Esophagus squamous epithelium (tissue), 5 donors: ENCODE measurements around the gene SLC16A9. TPM values are rescaled to one million over a fixed set of nuclear protein-coding genes. Genes with fewer than 3 reads are reported as not detected.

Experiments
- DNase-seq: peaks from one replicate; lab custom pipeline; 2025; lab: John Stamatoyannopoulos, UW
- H3K27ac ChIP-seq, 4 donors: fragments of 200-600 bp; sonication (generic); one replicate each; pipeline ENCODE4 v1.5.1; 2016 to 2019; ENCODE audit warnings: mild to moderate bottlenecking in 1 of 4
- H3K27me3 ChIP-seq, 4 donors: fragments of 200-600 bp; sonication (generic); 1 replicate in 3 of 4; 2 replicates in 1 of 4; pipeline versions ENCODE4 v1.5.1 to v1.6.0; 2017 to 2021; ENCODE audit warnings: antibody characterized with exemption in 1 of 4
- H3K36me3 ChIP-seq, 3 donors: fragments of 200-600 bp; sonication (generic); one replicate each; pipeline ENCODE4 v1.5.1; 2016 to 2019
- H3K4me1 ChIP-seq, 3 donors: fragments of 200-600 bp; sonication (generic); one replicate each; pipeline ENCODE4 v1.5.1; 2017 to 2019
- H3K4me3 ChIP-seq, 4 donors: fragments of 200-600 bp; sonication (generic); 1 replicate in 3 of 4; 2 replicates in 1 of 4; pipeline ENCODE4 v1.5.1; 2016 to 2019; ENCODE audit warnings: mild to moderate bottlenecking in 2 of 4, moderate library complexity in 1 of 4
- H3K9me3 ChIP-seq, 3 donors: fragments of 200-600 bp; sonication (generic); one replicate each; pipeline ENCODE4 v1.5.1; 2016 to 2019
- CTCF ChIP-seq, 6 experiments: fragments of 450-650 bp in 4 of 6; fragments of 200-600 bp in 2 of 6; sonication (generic) in 2 of 6; IDR thresholded peaks; one replicate each; pipeline ENCODE4 v1.5.1; 2016 to 2019; ENCODE audit warnings: antibody characterized with exemption in 6 of 6, mild to moderate bottlenecking in 4 of 6, moderate library complexity in 4 of 6
- POLR2A ChIP-seq, 4 donors: fragments of 450-650 bp; IDR thresholded peaks; one replicate each; pipeline ENCODE4 v1.6.1; 2017; ENCODE audit warnings: antibody characterized with exemption in 4 of 4, mild to moderate bottlenecking in 4 of 4, moderate library complexity in 3 of 4
- WGBS, 2 donors: methylation state at CpG; one replicate each; pipeline ENCODE4 v1.1.5; 2018; 5-methylcytosine and 5-hydroxymethylcytosine counted together
- intact Hi-C: fragments of 100-400 bp; cut with DNase I; formaldehyde crosslinking; loops from one replicate; pipeline ENCODE4 v1.15.0; 2022
- total RNA-seq, 4 donors: library from RNA; depleted of rRNA; stranded (reverse); fragments of >200 nt; gene quantifications; one replicate each; pipeline ENCODE4 v1.1.0, GENCODE V29; 2016
- donor health status: DM: yes; HTN: yes; CAD: no.

SLC16A9 gene
- total RNA-seq, 4 donors from 2014 or later, result 7.8 to 25.6 (median 15.0) TPM

- no peak for TF ChIP-seq POLR2A (IDR thresholded peaks at IDR 0.05)
- no peak for TF ChIP-seq CTCF (IDR thresholded peaks at IDR 0.05)
- H3K36me3 ChIP-seq, result no peaks in the 10 kb centered on the region
- 44 to 59% methylated on average over 5 to 6 of the region's 6 CpGs for WGBS, 2 donors
- DNase-seq, result no peak
- intact Hi-C loops, result loop anchor here (5.0 kb wide), 2 partner anchors 179 to 404 kb away; no protein-coding TSS in a partner anchor
- H3K4me3 ChIP-seq, result no peak overlapping the region
- no peaks in the 10 kb centered on the region for H3K27me3 ChIP-seq
- peaks cover 0 to 10% (median 3%) of the 10 kb centered on the region in 3 donors for H3K4me1 ChIP-seq
- no peak overlapping the region for H3K27ac ChIP-seq
- H3K9me3 ChIP-seq, result no peaks in the 10 kb centered on the region
These were observed 81.2 kb downstream of the SLC16A9 start for GRCh38 chr10:59628456-59628855.

DNA sequence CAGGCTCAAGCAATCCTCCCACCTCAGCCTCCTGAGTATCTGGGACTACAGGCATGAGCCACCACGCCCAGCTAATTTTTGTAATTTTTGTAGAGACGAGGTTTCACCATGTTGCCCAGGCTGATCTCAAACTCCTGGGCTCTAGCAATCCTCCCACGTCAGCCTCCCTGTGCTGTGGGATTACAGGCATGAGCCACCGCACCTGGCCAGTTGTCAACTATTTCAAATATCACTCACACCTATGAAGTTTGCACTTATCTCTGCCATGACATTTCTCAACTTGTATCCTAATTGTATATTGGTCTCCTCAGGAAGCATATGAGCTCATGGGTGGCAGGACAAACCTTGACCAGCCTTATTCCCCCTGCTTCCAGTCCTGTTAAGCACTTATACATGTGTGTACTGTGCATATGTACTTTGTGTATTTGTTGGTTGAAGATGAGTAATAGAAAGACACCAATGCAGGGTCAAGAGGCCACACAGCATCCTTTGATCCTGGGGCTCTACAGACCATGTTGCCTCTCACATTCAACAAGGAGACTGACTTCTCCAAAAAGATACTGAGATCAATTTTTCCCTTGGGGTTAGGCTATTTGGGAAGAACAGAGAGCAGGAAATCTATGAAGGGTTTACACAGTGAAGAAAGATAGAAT lies 82.2 kb downstream of the SLC16A9 start:
- H3K4me1 ChIP-seq, result peaks cover 0 to 13% (median 3%) of the 10 kb centered on the region in 3 donors
- no peaks in the 10 kb centered on the region for H3K9me3 ChIP-seq
- no peak overlapping the region for H3K27ac ChIP-seq
- H3K36me3 ChIP-seq, result no peaks in the 10 kb centered on the region
- 75 to 83% methylated on average over 2 to 4 of the region's 4 CpGs for WGBS, 2 donors
- TF ChIP-seq CTCF (IDR thresholded peaks at IDR 0.05), result no peak
- no peak for TF ChIP-seq POLR2A (IDR thresholded peaks at IDR 0.05)
- intact Hi-C loops, result loop anchor here (5.0 kb wide), 2 partner anchors 180 to 405 kb away; no protein-coding TSS in a partner anchor
- H3K4me3 ChIP-seq, result no peak overlapping the region
- H3K27me3 ChIP-seq, result no peaks in the 10 kb centered on the region
- DNase-seq, result no peak

DNA sequence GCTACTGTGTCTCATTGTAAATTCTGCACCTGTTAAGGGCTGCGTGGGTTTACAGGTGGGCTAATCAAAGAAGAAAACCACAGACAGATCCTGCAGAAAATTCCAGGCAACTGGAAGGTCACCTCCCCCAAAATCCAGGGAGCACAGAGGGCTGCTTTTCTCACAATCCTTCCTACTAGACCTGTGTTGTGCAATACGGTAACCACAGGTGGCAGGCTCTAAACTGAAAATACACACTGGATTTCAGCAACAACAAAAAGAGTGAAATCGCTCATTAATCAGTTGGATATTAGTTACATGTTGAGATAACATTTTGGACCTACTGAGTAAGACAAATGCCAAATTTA lies 83.2 kb downstream of the SLC16A9 start:
- 73 to 77% methylated on average over 3 of the region's 3 CpGs for WGBS, 2 donors
- TF ChIP-seq POLR2A (IDR thresholded peaks at IDR 0.05) (no peak), CTCF (IDR thresholded peaks at IDR 0.05) (no peak)
- H3K4me1 ChIP-seq, result peaks cover 0 to 14% (median 3%) of the 10 kb centered on the region in 3 donors
- intact Hi-C loops, result loop anchor here (5.0 kb wide), 2 partner anchors 181 to 406 kb away; no protein-coding TSS in a partner anchor
- DNase-seq, result no peak
- H3K27me3 ChIP-seq, result no peaks in the 10 kb centered on the region
- H3K36me3 ChIP-seq, result no peaks in the 10 kb centered on the region
- no peaks in the 10 kb centered on the region for H3K9me3 ChIP-seq
- no peak overlapping the region for H3K4me3 ChIP-seq
- H3K27ac ChIP-seq, result no peak overlapping the region

DNA sequence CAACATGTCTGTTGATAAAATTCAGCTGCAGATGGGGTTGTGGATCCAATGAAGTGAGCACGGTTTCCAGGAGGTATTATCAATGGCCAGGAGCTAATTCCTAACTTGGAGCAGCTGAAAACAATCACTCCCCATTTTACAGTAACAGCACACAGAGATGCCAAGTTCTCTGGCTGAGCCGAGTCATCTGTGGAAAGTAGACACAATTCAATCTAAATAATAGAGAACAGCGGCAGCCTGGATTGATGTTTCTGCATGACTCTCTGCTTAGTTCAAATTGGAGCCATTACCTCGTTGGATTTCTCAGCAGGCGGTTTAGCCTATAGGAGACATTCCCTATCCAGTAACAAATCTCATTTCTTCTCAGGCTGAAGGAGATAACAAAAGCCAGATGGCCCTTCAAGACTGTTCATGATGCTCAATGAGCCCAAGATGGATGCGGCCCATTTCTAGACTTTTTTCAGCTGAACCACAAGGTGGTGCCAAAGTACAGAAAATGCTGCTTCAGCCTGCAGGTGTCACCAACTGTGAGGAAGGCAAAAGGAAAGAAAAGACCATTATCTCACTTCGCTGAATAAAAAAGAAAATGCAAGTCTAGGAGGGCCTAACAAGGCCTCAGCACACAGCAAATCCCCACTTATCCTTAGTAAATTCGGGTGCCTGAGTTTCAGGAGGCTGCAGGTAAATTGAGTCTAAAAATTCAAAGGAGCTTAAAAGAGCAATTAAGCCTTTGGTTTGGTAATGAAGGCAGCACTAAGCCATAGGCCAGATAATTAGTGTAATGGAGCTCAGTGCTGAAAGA lies 83.7 kb downstream of the SLC16A9 start:
- H3K4me3 ChIP-seq, result no peak overlapping the region
- no peak overlapping the region for H3K27ac ChIP-seq
- TF ChIP-seq POLR2A (IDR thresholded peaks at IDR 0.05), result no peak
- TF ChIP-seq CTCF (IDR thresholded peaks at IDR 0.05), result peak; percentile 68 to 91 (median 82)
- WGBS, 2 donors, result 25 to 30% methylated on average over 8 of the region's 8 CpGs
- H3K27me3 ChIP-seq, result no peaks in the 10 kb centered on the region
- no peaks in the 10 kb centered on the region for H3K36me3 ChIP-seq
- intact Hi-C loops, result loop anchor here (5.0 kb wide), 2 partner anchors 181 to 406 kb away; no protein-coding TSS in a partner anchor
- H3K4me1 ChIP-seq, result peaks cover 0 to 14% (median 3%) of the 10 kb centered on the region in 3 donors
- no peak for DNase-seq
- H3K9me3 ChIP-seq, result no peaks in the 10 kb centered on the region

GRCh38 chr10:59624951-59625350 lies 84.7 kb downstream of the SLC16A9 start:
- no peak overlapping the region for H3K4me3 ChIP-seq
- intact Hi-C loops, result loop anchor here (5.0 kb wide), 2 partner anchors 182 to 407 kb away; no protein-coding TSS in a partner anchor
- peaks cover 0 to 14% (median 3%) of the 10 kb centered on the region in 3 donors for H3K4me1 ChIP-seq
- H3K27me3 ChIP-seq, result no peaks in the 10 kb centered on the region
- WGBS, 2 donors, result 81% methylated on average over 8 of the region's 8 CpGs
- no peaks in the 10 kb centered on the region for H3K9me3 ChIP-seq
- H3K36me3 ChIP-seq, result no peaks in the 10 kb centered on the region
- no peak for DNase-seq
- TF ChIP-seq CTCF (IDR thresholded peaks at IDR 0.05), result no peak
- TF ChIP-seq POLR2A (IDR thresholded peaks at IDR 0.05), result no peak
- no peak overlapping the region for H3K27ac ChIP-seq
